GM18517 (cell line): Measurements from ENCODE around the gene HUS1B.
"Not testable (repeated sequence)": the region's sequence is repeated elsewhere in the genome, so short reads cannot be mapped to it uniquely, and the experiment has no call there.

Experiments
- ATAC-seq: cut with Tn5 transposase; IDR thresholded peaks from one replicate; pipeline ENCODE4 v1.9.1; 2021; ENCODE audit warnings: mild to moderate bottlenecking, moderate library complexity; ENCODE audit not compliant: unreplicated experiment

Gene HUS1B

GRCh38 chr6:679282-679681 is 22.4 kb upstream of the HUS1B start:
- no peak for ATAC-seq

- ATAC-seq = no peak
Measured at GRCh38 chr6:678520-678919, 21.6 kb upstream of the HUS1B start.

GRCh38 chr6:677919-678318 is 21.0 kb upstream of the HUS1B start:
- no peak for ATAC-seq

GRCh38 chr6:674956-675355 is 18.1 kb upstream of the HUS1B start:
- no peak for ATAC-seq

- no peak for ATAC-seq
Measured at GRCh38 chr6:674406-674805, 17.5 kb upstream of the HUS1B start.

GRCh38 chr6:667253-667927 is 10.5 kb upstream of the HUS1B start:
- ATAC-seq = no peak

GRCh38 chr6:665403-666267 is 8.7 kb upstream of the HUS1B start:
- ATAC-seq = no peak

- ATAC-seq = not testable (repeated sequence)
Measured at GRCh38 chr6:663788-664187, 6.9 kb upstream of the HUS1B start.

- no peak for ATAC-seq
Measured at GRCh38 chr6:659716-660581, 3.0 kb upstream of the HUS1B start.

- ATAC-seq = no peak
Measured at GRCh38 chr6:658244-658643, 1.3 kb upstream of the HUS1B start.

GRCh38 chr6:657743-658142 is 843 bp upstream of the HUS1B start:
- ATAC-seq = no peak

GRCh38 chr6:654136-654535 is 2.8 kb downstream of the HUS1B start:
- ATAC-seq = no peak

GRCh38 chr6:652865-653264 is 4.0 kb downstream of the HUS1B start:
- ATAC-seq = no peak

GRCh38 chr6:650098-650497 is 6.8 kb downstream of the HUS1B start:
- ATAC-seq = no peak

- no peak for ATAC-seq
Measured at GRCh38 chr6:642805-643204, 14.1 kb downstream of the HUS1B start.

- ATAC-seq = no peak
Measured at GRCh38 chr6:641225-641985, 15.5 kb downstream of the HUS1B start.

- ATAC-seq = no peak
Measured at GRCh38 chr6:636488-636887, 20.4 kb downstream of the HUS1B start.

GRCh38 chr6:635233-635632 is 21.7 kb downstream of the HUS1B start:
- ATAC-seq = no peak

- no peak for ATAC-seq
Measured at GRCh38 chr6:633611-634010, 23.3 kb downstream of the HUS1B start.

- ATAC-seq = no peak
Measured at GRCh38 chr6:628766-629165, 28.1 kb downstream of the HUS1B start.

GRCh38 chr6:626236-626635 is 30.7 kb downstream of the HUS1B start:
- ATAC-seq = no peak
